Measurements from ENCODE around the gene ZSCAN5B.
"Not testable (repeated sequence)": the region's sequence is repeated elsewhere in the genome, so short reads cannot be mapped to it uniquely, and the experiment has no call there.

ZSCAN5B gene, protein sequence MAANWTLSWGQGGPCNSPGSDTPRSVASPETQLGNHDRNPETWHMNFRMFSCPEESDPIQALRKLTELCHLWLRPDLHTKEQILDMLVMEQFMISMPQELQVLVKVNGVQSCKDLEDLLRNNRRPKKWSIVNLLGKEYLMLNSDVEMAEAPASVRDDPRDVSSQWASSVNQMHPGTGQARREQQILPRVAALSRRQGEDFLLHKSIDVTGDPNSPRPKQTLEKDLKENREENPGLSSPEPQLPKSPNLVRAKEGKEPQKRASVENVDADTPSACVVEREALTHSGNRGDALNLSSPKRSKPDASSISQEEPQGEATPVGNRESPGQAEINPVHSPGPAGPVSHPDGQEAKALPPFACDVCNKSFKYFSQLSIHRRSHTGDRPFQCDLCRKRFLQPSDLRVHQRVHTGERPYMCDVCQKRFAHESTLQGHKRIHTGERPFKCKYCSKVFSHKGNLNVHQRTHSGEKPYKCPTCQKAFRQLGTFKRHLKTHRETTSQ

GRCh38 chr19:56197646-56198045 lies at the start of gene ZSCAN5B:
Gene ZSCAN5B, minus strand, starts transcription at chr19:56197783. Its CDS starts 4,731 bp downstream, at chr19:56193052.
- DNase-seq = not testable (repeated sequence)

DNA sequence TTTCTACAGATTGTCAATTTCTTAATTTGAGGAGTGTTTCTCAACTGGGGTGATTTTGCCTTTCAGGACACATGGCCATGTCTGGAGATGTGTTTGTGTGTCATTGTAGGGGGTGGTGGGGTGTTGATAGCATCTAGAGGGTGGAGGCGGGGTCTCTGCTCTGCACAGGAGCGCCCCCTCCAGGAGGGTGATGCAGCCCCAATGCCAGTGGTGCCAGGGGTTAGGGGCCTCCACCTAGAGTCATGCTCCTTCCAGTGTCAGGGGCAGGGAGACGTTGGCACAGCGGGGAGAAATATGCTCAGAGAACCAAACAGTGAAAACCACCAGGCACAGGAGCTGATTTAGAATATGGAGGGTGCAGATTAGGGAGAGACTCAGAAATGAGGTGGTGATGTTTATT lies 48.2 kb upstream of the ZSCAN5B start:
- not testable (repeated sequence) for DNase-seq

DNA sequence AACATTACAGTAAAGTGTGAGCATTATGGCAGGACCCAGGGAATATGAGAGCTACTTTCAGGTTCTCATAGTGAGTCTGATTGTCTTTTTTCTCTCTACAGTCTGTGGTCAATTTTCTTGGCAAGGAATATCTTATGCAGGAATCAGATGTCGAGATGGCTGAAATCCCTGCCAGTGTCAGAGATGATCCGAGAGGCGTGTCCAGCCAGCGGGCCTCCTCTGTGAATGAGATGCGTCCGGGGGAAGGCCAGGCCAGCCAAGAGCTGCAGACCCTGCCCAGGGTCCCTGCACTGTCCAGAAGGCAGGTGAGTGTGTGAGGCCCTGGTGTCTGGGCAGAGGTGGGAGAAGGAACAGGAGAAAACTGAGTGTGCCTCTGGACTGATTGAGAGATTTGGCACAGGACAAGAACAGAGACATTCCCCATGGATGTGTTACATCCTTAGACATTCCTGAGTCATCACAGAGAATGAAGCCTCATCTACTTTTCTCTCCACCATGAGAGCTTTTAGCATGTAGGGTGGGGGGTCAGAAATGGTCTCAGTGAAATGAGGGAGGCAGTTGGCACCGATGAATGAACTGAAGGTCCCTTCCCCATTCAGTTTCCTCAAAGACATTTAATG lies 47.6 kb upstream of the ZSCAN5B start:
- no peak for DNase-seq

- DNase-seq = no peak
Measured at GRCh38 chr19:56223481-56223880, 25.9 kb upstream of the ZSCAN5B start.

- DNase-seq = no peak
Measured at GRCh38 chr19:56222901-56223300, 25.3 kb upstream of the ZSCAN5B start.

- DNase-seq = no peak
Measured at GRCh38 chr19:56221851-56222250, 24.3 kb upstream of the ZSCAN5B start.

GRCh38 chr19:56221442-56221841 lies 23.9 kb upstream of the ZSCAN5B start:
- DNase-seq = not testable (repeated sequence)

GRCh38 chr19:56218961-56219360 lies 21.4 kb upstream of the ZSCAN5B start:
- no peak for DNase-seq

DNA sequence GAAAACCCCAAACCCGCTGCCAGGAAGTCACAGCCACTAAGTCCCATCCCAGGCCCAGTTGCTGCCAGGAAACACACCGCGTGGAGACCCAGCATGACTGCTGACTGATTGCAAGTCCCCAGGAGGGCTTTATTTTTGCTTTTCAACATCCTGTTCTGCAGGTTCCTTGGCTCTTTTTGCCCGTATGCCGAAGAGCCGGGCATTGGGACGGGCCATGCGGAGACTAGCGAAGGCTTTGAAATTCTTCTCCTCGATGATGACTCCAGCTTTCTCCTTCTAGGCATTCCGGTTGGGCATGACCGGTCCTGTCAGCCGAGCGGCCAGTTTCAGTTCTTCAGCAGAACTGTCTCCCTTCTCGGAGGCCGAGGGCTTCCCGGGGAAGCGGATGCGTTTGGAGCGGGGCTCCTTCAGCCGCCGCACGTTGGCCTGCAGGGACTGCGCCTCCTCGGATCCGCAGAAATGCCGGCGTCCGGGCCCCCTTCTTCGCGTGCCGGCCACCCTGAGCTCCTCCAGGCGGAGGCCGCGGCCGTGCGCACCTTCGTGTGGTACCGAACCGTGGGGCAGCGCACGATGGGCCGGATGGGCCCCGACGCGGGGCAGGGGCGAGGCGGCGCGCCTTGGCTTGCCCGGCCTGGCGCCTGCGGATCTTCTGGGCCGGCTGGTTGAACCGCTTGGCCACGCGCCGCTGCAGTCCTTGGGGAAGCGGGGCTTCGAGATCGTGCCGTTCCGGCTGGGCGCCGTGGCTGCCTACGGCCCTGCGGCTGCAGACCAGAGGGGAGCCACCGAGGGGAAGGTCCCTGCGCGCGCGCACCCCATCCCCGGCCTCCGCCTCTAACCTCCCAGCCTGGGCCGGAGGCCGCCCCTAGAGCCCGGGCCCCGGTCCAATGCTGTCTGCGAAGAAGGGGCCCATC lies 19.7 kb upstream of the ZSCAN5B start:
- no peak for DNase-seq

- no peak for DNase-seq
Measured at GRCh38 chr19:56211718-56212117, 14.1 kb upstream of the ZSCAN5B start.

DNA sequence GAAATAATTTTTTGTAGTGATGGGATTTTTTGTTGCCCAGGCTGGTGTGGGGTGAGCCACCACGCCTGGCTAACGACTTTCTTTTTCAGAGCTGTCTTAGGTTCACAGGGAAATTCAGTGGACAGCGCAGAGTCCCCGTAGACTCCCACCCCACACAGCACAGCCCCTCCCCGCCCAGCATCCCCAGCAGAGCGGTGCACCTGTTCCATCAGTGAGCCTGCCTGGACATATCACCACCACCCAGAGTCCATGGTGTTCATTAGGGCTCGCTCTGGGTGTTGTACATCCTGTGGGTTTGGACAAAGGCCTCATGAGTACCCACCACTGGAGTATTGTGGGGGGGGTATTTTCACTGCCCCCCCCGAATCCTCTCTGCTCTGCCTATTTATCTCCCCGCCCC lies 12.5 kb upstream of the ZSCAN5B start:
- DNase-seq = not testable (repeated sequence)

- no peak for DNase-seq
Measured at GRCh38 chr19:56209091-56209490, 11.5 kb upstream of the ZSCAN5B start.

DNA sequence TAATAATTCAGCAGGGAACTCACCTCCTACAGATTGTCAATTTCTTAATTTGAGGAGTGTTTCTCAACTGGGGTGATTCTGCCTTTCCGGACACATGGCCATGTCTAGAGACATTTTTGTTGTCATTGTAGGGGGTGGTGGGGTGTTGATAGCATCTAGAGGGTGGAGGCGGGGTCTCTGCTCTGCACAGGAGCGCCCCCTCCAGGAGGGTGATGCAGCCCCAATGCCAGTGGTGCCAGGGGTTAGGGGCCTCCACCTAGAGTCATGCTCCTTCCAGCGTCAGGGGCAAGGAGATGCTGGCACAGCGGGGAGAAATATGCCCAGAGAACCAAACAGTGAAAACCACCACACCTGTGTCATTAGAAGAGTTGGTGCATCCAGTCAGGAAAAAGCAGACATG lies 10.0 kb upstream of the ZSCAN5B start:
- DNase-seq = not testable (repeated sequence)

DNA sequence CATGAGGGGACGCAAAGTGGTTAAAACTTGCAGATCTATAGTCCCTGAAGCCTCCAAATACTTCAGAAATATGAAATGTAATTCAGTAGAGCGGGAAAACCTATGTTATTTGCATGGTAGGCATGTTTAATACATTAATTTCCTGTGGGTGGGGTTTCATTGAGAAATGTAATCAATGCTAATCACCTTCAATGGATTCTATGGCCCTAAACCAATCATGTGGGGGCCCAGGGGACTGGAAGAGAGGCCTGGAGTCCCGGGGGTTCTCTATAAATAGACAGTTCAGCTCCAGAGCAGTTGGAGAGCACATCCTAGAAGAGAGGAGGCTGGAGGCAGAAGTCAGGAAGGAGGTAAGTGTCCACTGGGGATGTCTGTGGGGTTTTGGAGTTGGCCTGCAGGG lies 4.4 kb upstream of the ZSCAN5B start, which contains the start of gene ZSCAN5C:
Gene ZSCAN5C (plus strand): TSS at position 301 of the 400 bp plus-strand sequence. CDS start 3,641 bp downstream, outside the sequence.
- DNase-seq = no peak

DNA sequence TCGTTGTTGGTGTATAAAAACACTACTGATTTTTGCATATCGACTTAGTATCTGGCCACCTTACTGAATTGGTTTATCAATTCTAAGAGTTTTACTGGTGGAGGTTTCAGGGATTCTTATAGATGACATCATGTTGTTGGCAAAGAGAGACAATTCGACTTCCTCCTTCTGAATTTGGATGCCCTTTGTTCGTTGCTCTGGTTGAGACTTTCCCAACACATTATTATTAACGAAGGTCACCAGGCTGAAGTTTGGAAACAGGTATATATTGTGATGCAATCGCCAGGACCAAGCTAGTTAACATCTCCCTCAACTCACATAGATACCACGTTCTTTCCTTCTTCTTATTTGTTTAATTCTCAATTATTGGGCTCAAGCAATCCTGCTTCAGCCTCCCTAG lies 2.1 kb upstream of the ZSCAN5B start:
- no peak for DNase-seq

DNA sequence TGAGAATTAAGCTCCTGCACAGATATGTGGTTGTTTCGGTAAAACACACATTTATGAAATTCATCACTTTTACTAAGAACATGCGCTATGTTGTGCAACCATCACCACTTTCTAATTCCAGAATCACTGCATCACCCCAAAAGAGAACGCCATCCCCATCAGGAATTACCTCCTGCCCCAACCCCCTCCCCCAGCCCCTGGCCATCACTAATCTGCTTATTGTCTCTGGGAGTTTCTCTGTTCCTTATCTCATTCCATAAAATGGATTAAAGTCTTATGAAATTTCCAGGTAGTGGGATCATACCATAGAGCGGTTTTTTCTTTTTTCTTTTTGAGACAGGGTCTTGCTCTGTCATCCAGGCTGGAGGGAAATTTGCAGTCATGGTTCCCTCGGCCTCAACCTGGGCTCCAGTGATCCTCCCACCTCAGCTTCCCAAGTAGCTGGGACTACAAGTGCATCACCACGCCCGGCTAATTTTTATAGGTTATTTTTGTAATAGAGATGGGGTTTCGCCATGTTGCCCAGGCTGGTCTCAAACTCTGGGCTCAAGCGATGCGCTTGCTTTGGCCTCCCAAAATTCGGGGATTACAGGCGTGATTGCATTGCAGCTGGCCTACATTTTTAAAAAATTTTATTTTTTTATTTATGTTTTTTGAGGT lies 3.5 kb downstream of the ZSCAN5B start:
- DNase-seq = no peak

- DNase-seq = no peak
Measured at GRCh38 chr19:56191711-56192110, 5.9 kb downstream of the ZSCAN5B start.

- no peak for DNase-seq
Measured at GRCh38 chr19:56191115-56191514, 6.5 kb downstream of the ZSCAN5B start.

GRCh38 chr19:56189785-56190184 lies 7.8 kb downstream of the ZSCAN5B start:
- no peak for DNase-seq

GRCh38 chr19:56177564-56178243 lies 19.9 kb downstream of the ZSCAN5B start:
- DNase-seq = no peak

DNA sequence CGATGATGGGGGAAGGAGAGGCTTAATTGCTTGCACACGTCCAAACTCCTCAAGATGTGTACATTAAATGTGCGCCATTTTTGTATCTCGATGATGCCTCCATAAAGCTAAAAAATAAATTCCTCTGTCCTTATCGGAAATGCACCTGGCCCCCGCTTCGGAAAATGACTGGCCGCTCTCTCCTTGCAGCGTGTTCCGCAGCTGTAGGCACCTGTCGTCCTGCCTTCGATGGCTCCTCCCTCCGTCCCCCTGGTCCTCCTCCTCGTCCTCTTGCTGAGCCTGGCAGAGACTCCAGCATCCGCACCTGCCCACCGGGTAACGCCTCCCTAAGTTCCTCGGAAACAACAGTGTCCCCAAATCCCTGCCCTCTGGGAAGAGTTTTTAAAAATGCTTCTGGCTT lies 20.7 kb downstream of the ZSCAN5B start:
- DNase-seq = no peak

DNA sequence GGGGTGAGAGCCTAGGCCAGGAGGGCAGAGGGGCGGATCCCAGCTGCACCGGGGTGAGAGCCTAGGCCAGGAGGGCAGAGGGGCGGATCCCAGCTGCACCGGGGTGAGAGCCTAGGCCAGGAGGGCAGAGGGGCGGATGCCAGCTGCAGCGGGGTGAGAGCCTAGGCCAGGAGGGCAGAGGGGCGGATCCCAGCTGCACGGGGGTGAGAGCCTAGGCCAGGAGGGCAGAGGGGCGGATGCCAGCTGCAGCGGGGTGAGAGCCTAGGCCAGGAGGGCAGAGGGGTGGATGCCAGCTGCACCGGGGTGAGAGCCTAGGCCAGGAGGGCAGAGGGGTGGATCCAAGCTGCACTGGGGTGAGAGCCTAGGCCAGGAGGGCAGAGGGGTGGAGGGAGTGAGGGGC lies 21.3 kb downstream of the ZSCAN5B start:
- DNase-seq = not testable (repeated sequence)

Measured in CD4-positive, alpha-beta T cell treated with Interleukin-21 for 1 hour (primary cell).